Right forelimb (tissue), 1 donor: ENCODE measurements around the gene FYN.

Experiments
- DNase-seq: peaks from one replicate; pipeline ENCODE4 v3.0.0-alpha.2; 2018

FYN gene

GRCh38 chr6:111765763-111766162 lies 107.5 kb downstream of the FYN start:
- no peak for DNase-seq

DNA sequence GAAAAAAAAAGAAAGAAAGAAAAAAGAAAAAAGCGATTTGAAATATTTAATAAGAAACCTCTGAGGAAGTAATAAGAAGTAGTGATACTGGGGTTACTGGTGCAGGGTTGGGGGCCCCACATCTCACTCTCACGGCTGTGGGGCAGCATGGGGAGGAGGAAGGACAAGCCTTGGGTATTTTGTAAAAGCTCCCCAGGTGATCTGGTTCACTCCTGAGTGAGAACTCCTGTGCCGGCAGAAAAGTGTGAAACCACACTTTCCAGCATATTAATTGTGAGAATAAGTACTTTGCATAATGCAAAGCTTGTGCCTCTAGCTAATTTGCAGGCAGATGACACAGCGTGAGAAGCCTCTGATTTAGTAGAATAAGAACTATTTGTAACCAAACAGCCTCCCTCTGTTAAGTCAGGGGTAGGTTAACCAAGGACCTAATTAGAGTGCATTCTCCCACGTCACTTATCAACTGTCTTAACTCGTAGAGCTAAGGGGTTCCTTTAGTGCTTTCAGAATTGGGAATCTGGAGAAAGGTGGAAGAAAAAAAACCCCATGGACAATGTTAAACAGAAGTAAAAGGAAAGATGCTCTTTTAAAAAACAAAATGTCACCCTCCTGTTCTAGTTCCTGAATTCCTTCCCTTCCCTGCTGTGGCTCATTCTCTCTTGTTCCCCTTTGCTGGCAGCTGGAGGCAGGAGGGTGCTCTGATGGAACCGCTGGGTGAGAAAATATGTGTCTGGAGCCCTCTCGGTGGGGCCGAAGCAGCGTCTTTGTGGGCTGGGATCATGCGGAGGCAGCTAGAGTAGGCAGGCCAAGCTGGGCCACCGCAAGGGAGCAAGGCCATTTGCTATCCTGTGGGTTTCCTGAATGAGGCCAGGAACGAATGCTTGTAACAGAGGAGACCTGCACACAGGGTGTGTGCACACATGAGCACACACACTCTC lies 108.7 kb downstream of the FYN start:
- no peak for DNase-seq

DNA sequence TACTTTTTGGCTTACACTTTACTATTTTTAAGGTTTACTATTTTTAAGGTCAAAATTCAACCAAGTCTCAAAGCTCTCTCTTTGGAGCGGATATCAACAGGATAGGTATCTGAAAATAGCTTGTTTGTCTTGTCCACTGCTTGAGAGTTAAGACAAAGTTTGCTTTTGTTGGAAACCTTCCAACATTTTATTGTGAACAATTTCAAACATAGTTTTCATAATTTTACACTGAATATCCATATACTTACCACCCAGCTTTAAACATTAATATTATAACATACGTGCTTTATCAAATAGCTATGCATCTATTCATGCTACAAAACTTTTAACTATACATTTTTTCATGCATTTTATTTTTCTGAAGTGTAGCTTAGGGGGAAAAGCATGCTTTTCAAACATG lies 109.9 kb downstream of the FYN start:
- DNase-seq, result no peak

DNA sequence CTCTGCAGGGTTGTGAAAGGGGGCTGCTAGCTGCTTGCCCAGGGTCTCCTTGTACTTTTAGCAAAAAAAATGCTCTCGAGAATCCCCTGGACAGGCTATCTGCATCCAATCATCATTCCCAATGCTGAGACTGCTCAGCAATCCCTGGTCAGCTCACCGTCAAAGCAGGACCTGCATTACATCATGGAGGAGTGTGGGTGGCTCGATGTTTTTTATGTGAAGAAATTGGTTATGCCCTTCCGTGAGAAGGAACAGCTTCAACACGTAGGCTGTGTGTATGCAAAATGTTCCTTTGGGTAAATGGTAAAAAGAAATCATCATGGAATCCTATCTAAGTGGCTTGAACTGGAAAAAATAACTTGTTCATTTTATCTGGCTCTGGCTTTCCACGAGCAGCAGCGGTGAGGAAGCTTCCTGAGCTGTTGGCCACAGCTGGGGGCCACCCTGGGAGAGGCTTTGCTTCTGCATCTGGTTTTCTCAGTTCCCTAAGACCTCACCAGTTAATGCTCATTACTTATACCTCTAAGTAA lies 111.4 kb downstream of the FYN start:
- DNase-seq, result no peak

GRCh38 chr6:111761212-111761611 lies 112.0 kb downstream of the FYN start:
- DNase-seq, result no peak

GRCh38 chr6:111759836-111760785 lies 113.1 kb downstream of the FYN start:
- peak; percentile 69 for DNase-seq

DNA sequence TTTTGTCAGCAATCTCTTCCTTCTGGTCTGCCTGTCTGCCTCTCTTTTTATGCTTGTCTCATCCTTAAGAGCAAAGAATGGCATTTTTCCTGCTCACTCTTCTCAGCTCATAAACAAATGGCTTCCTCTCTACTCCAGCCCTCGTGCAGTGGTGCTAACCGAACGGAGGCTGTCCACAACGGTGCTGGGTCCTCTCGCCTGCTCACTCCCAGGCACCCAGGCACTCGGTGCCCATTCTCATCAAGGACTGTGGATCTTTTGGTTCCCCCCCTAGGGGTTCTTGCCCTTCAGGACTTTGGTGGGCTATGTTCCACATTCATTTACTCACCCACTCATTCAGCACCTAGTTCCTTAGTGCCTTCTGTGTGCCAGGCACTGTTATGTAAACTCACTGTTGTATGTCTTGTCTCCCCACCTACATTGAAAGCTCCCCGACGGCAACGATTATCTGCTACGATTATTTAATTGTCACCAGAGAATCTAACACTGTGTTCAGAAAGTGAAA lies 113.9 kb downstream of the FYN start:
- no peak for DNase-seq

- DNase-seq, result no peak
These were observed 114.5 kb downstream of the FYN start for GRCh38 chr6:111758608-111759329.

GRCh38 chr6:111757342-111757741 lies 115.9 kb downstream of the FYN start:
- DNase-seq, result no peak

DNA sequence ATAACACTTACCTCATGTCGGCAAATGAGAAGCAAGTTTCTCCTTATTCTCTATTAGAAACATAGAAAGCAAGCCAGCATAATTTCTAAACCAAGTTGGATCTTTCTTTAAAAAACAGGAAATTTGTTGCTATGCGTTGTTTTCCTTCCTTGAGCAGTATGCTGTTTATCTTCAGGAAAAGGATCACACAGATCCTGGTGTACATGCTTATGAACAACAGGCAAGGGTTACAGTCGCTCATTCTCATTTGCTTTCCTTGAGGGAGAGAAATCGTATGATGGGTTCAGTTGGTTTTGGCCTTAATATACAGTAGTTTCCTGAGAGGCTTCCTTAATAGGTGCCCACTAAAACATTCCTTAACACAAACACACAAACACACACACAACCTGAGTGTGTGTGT lies 118.8 kb downstream of the FYN start:
- DNase-seq, result no peak

DNA sequence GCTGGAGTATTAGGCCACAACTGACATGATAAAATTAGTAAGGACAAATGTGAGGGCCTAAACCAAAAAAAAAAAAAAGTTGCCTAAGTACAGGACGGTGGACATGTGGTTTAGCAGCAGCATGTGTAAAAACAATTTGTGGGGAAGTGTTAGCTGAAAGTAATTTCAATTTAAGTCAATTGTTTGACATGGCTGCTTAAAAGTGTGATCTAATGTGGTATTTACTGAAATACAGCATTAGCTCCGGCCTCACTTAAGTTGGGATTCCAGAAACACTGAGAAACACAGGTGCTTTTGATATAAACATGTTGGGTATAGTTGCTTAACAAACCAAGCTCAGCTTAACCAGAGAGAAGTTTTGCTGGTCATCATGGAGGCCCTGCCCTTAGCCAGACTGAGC lies 119.7 kb downstream of the FYN start:
- no peak for DNase-seq

- DNase-seq, result no peak
These were observed 120.8 kb downstream of the FYN start for GRCh38 chr6:111752476-111752875.

- no peak for DNase-seq
These were observed 122.2 kb downstream of the FYN start for GRCh38 chr6:111750753-111751673.

- no peak for DNase-seq
These were observed 123.1 kb downstream of the FYN start for GRCh38 chr6:111750153-111750552.

DNA sequence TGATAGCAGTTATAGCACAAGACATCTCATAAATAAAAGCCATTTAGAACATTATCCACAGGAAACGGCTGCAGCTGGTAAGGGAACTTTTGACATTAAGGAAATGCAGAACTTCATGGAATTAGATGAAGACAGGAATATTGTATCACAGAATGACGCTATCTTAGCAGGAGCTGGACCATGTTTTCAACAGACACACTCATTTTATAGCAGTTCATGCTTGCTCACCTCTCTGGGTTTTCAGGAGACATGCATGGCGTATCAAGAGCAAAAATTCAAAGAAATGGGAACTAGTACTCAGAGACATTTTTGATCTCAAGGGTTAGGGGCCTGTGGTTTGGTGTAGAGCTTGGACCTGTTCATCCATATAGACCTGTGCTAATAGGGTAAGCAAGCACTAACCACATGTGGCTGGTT lies 125.0 kb downstream of the FYN start:
- no peak for DNase-seq

- no peak for DNase-seq
These were observed 125.4 kb downstream of the FYN start for GRCh38 chr6:111747829-111748228.

- DNase-seq, result no peak
These were observed 125.9 kb downstream of the FYN start for GRCh38 chr6:111747396-111747795.

- DNase-seq, result no peak
These were observed 126.3 kb downstream of the FYN start for GRCh38 chr6:111746983-111747382.

DNA sequence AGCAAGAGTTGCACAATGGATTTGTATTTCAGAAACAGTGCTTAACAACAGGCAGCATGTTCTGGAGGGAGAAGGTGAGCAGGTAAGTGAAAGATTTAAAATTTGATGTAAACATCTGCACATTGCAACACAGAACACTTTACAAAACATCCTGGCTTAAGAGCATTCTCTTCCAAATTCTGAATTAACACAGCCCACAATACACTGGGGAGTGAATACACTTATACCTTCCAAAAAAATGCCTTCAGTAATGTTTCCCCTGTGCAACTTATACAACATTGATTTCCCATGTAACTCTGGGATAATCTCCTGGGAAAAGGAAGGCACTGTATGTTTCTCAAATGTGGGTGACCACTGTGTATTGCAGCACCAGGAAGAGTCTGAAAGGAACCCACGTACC lies 127.6 kb downstream of the FYN start:
- DNase-seq, result no peak

- no peak for DNase-seq
These were observed 128.1 kb downstream of the FYN start for GRCh38 chr6:111745186-111745585.
